Ovary (tissue), 3 donors: Measurements from ENCODE around the gene APBB1IP.

ENCODE experiments used
- CTCF ChIP-seq, 3 donors: fragments of 450-650 bp in 2 of 3; fragments of 200-600 bp in 1 of 3; IDR thresholded peaks; one replicate each; pipeline versions ENCODE4 v1.5.1 to v1.8.0; 2016 to 2022; ENCODE audit warnings: antibody characterized with exemption in 3 of 3, mild to moderate bottlenecking in 1 of 3
- EP300 ChIP-seq: sonication (generic); formaldehyde crosslinking; IDR thresholded peaks from one replicate; pipeline ENCODE4 v1.6.1; 2017; ENCODE audit warnings: antibody characterized with exemption
- POLR2A ChIP-seq: fragments of 450-650 bp; IDR thresholded peaks from one replicate; pipeline ENCODE4 v1.6.1; 2017; ENCODE audit warnings: antibody characterized with exemption, mild to moderate bottlenecking, moderate library complexity
- donor health status: DM: no; HTN: no; CAD: no.

GRCh38 chr10:26483554-26483953, 45.4 kb downstream of the APBB1IP start:
- TF ChIP-seq CTCF (IDR thresholded peaks at IDR 0.05) (no peak), EP300 (no peak), POLR2A (no peak)
